ENCODE data around the gene FMNL2. TPM values are rescaled to one million over a fixed set of nuclear protein-coding genes. Genes with fewer than 3 reads are reported as not detected.

The FMNL2 gene
- total RNA-seq, 4 donors from 2014 or later: 23.5 to 28.0 (median 23.8) TPM

GRCh38 chr2:152343426-152343825, 8.5 kb downstream of the FMNL2 start:
- H3K27me3 ChIP-seq: no peaks in the 10 kb centered on the region
- 84% methylated on average over 4 of the region's 4 CpGs for WGBS
- intact Hi-C loops (cut with DNase I): loop anchor here (10.0 kb wide), 1 partner anchor 191 kb away; no protein-coding TSS in a partner anchor

GRCh38 chr2:152344579-152345195, 9.7 kb downstream of the FMNL2 start:
- intact Hi-C loops (cut with DNase I): loop anchor here (10.0 kb wide), 1 partner anchor 190 kb away; no protein-coding TSS in a partner anchor
- no peak overlapping the region for H3K4me3 ChIP-seq
- peaks cover 0 to 8% (median 6%) of the 10 kb centered on the region in 4 donors for H3K36me3 ChIP-seq
- H3K9me3 ChIP-seq: no peaks in the 10 kb centered on the region
- TF ChIP-seq EP300 (IDR thresholded peaks at IDR 0.05): no peak
- TF ChIP-seq CTCF (IDR thresholded peaks at IDR 0.05): no peak
- no peak for TF ChIP-seq POLR2A (IDR thresholded peaks at IDR 0.05; ENCODE audit: low read depth)
- TF ChIP-seq POLR2AphosphoS5 (IDR thresholded peaks at IDR 0.05): no peak
- H3K4me1 ChIP-seq: peaks cover 0 to 25% (median 9%) of the 10 kb centered on the region in 4 donors
- DNase-seq (ENCODE audit: extremely low spot score): no peak
- H3K27me3 ChIP-seq: no peaks in the 10 kb centered on the region
- H3K27ac ChIP-seq (replicated peaks in 1 of 4): no peak overlapping the region

More at GRCh38 chr2:152343426-152343825, 8.5 kb downstream of the FMNL2 start:
- H3K4me3 ChIP-seq: no peak overlapping the region
- no peak for TF ChIP-seq EP300 (IDR thresholded peaks at IDR 0.05)
- TF ChIP-seq POLR2AphosphoS5 (IDR thresholded peaks at IDR 0.05): no peak
- TF ChIP-seq CTCF (IDR thresholded peaks at IDR 0.05): no peak
- no peak for TF ChIP-seq POLR2A (IDR thresholded peaks at IDR 0.05; ENCODE audit: low read depth)
- H3K27ac ChIP-seq (replicated peaks in 1 of 4): no peak overlapping the region
- DNase-seq (ENCODE audit: extremely low spot score): no peak
- no peaks in the 10 kb centered on the region for H3K9me3 ChIP-seq
- peaks cover 0 to 8% (median 6%) of the 10 kb centered on the region in 4 donors for H3K36me3 ChIP-seq
- H3K4me1 ChIP-seq: peaks cover 0 to 34% (median 18%) of the 10 kb centered on the region in 4 donors

DNA sequence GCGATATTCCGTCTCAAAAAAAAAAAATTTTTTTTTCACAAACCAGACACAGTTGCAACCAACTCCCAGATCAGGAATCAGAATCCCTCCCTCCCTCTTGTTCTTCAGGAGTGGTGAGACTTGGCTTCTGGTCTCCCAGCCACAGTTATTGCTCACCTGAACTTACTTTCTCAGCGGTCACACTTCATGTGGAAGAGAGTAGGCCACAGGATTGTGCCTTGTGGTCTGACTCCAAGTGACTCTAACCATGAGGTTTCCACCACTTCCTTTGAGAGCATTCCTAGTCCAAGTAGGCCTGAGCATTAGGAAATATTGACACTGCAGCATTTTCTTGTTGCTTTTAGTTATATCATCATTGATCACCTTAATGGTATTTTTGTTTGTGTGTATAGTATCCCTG, 12.1 kb downstream of the FMNL2 start:
- H3K9me3 ChIP-seq: no peaks in the 10 kb centered on the region
- peaks cover 0 to 8% (median 6%) of the 10 kb centered on the region in 4 donors for H3K36me3 ChIP-seq
- peaks cover 0 to 10% (median 0%) of the 10 kb centered on the region in 4 donors for H3K4me1 ChIP-seq
- H3K4me3 ChIP-seq: no peak overlapping the region
- TF ChIP-seq EP300 (IDR thresholded peaks at IDR 0.05): no peak
- TF ChIP-seq CTCF (IDR thresholded peaks at IDR 0.05): no peak
- no peak for TF ChIP-seq POLR2AphosphoS5 (IDR thresholded peaks at IDR 0.05)
- TF ChIP-seq POLR2A (IDR thresholded peaks at IDR 0.05; ENCODE audit: low read depth): no peak
- H3K27me3 ChIP-seq: no peaks in the 10 kb centered on the region
- 94% methylated on average over 3 of the region's 3 CpGs for WGBS
- intact Hi-C loops (cut with DNase I): loop anchor here (10.0 kb wide), 1 partner anchor 188 kb away; no protein-coding TSS in a partner anchor
- no peak overlapping the region for H3K27ac ChIP-seq (replicated peaks in 1 of 4)
- no peak for DNase-seq (ENCODE audit: extremely low spot score)

DNA sequence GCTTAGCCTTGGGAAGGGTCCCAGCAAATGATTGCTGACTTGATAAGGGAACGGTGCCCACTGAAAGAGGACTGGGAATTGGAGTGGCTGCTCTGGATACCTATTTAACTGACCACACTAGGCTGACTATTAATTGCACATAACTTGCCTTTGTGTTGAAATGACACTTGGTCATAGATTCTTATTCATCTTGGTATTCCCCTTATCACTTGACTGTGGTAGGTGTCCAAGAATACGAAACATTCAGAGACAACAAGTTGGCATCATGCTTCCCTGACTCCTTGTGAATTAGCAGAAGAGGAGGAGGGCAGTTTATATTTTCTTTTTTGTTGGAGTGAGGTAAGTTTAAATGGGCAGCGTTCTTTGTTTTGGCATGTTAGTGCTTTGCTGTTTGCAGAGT, 13.4 kb downstream of the FMNL2 start:
- no peak overlapping the region for H3K27ac ChIP-seq (replicated peaks in 1 of 4)
- no peaks in the 10 kb centered on the region for H3K9me3 ChIP-seq
- H3K27me3 ChIP-seq: no peaks in the 10 kb centered on the region
- H3K4me3 ChIP-seq: no peak overlapping the region
- H3K4me1 ChIP-seq: peaks cover 0 to 5% (median 0%) of the 10 kb centered on the region in 4 donors
- peaks cover 0 to 4% (median 4%) of the 10 kb centered on the region in 4 donors for H3K36me3 ChIP-seq
- 55% methylated on average over 3 of the region's 3 CpGs for WGBS
- no peak for DNase-seq (ENCODE audit: extremely low spot score)
- no peak for TF ChIP-seq POLR2A (IDR thresholded peaks at IDR 0.05; ENCODE audit: low read depth)
- no peak for TF ChIP-seq CTCF (IDR thresholded peaks at IDR 0.05)
- no peak for TF ChIP-seq EP300 (IDR thresholded peaks at IDR 0.05)
- no peak for TF ChIP-seq POLR2AphosphoS5 (IDR thresholded peaks at IDR 0.05)
- intact Hi-C loops (cut with DNase I): loop anchor here (10.0 kb wide), 1 partner anchor 186 kb away; no protein-coding TSS in a partner anchor

All from esophagus muscularis mucosa (tissue), 4 donors.